ENCODE measurements around the gene HEATR3. TPM values are rescaled to one million over a fixed set of nuclear protein-coding genes. Genes with fewer than 3 reads are reported as not detected.

HEATR3 gene
- total and polyA plus RNA-seq, 2 experiments from 2014 or later = 7.5 to 29.9 TPM

GRCh38 chr16:50099957-50100648, 34.3 kb downstream of the HEATR3 start:
- H2AFZ ChIP-seq = no peak overlapping the region
- no peaks in the 10 kb centered on the region; the same call in 1 of the 2 replicates for H4K20me1 ChIP-seq (replicated peaks; ENCODE audit: insufficient read depth)
- no peaks in the 10 kb centered on the region for H3K27me3 ChIP-seq (ENCODE audit: insufficient read depth)
- Mint-ChIP-seq H3K9me3 (no peaks in the 10 kb centered on the region), H3K27ac (no peak overlapping the region), H3K4me3 (no peak overlapping the region), H3K27me3 (ENCODE audit: insufficient read depth, low read depth, poor library complexity) (no peaks in the 10 kb centered on the region), H3K36me3 (ENCODE audit: low read depth) (peaks cover 30% of the 10 kb centered on the region), H3K4me1 (no peaks in the 10 kb centered on the region)
- H3K4me3 ChIP-seq = no peak overlapping the region
- H3K4me1 ChIP-seq (ENCODE audit: insufficient read depth) = no peaks in the 10 kb centered on the region
- no peaks in the 10 kb centered on the region for H3K79me2 ChIP-seq (replicated peaks; ENCODE audit: insufficient read depth)
- no peak for TF ChIP-seq EZH2phosphoT487 (IDR thresholded peaks at IDR 0.05; ENCODE audit: unreplicated experiment)
- no peak for TF ChIP-seq JUNB (IDR thresholded peaks at IDR 0.05; ENCODE audit: unreplicated experiment)
- TF ChIP-seq ZNF331 (CRISPR knock-in tag; IDR thresholded peaks at IDR 0.05; ENCODE audit: low read depth) = no peak
- no peak for TF ChIP-seq NANOG (IDR thresholded peaks at IDR 0.05; ENCODE audit: borderline replicate concordance)
- no peak for TF ChIP-seq REST (IDR thresholded peaks at IDR 0.05; ENCODE audit: unreplicated experiment)
- TF ChIP-seq ZNF114 (CRISPR knock-in tag; IDR thresholded peaks at IDR 0.05) = no peak
- TF ChIP-seq CREB1 (CRISPR knock-in tag; IDR thresholded peaks at IDR 0.05; ENCODE audit: low read depth) = no peak
- TF ChIP-seq ZNF462 (CRISPR knock-in tag; IDR thresholded peaks at IDR 0.05) = no peak
- TF ChIP-seq STAT1 (IDR thresholded peaks at IDR 0.05; ENCODE audit: unreplicated experiment) = no peak
- no peak for TF ChIP-seq POLR2AphosphoS5 (IDR thresholded peaks at IDR 0.05; ENCODE audit: low read depth)
- no peak for TF ChIP-seq CTCF (conservative IDR thresholded peaks at IDR 0.05; ENCODE audit: low read depth in 2 of 2)
- TF ChIP-seq EZH2 (IDR thresholded peaks at IDR 0.05; ENCODE audit: low read depth, unreplicated experiment) = no peak
- TF ChIP-seq ETS1 (IDR thresholded peaks at IDR 0.05) = no peak
- no peaks in the 10 kb centered on the region for H3F3A ChIP-seq (replicated peaks; ENCODE audit: low read depth)
- H3K27ac ChIP-seq (ENCODE audit: low read depth) = no peak overlapping the region
- no peak overlapping the region for H3K4me2 ChIP-seq
- no peak for ATAC-seq
- H3K36me3 ChIP-seq (ENCODE audit: insufficient read depth) = peaks cover 31% of the 10 kb centered on the region
- DNase-seq (ENCODE audit: low spot score) = no peak
- no peaks in the 10 kb centered on the region for H3K9me2 ChIP-seq (ENCODE audit: insufficient read depth)
